MCF 10A (cell line): ENCODE results near the gene AXL. TPM values are rescaled to one million over a fixed set of nuclear protein-coding genes. Genes with fewer than 3 reads are reported as not detected.
A peak's percentile ranks its signal among the peaks of the same experiment; 100 is the strongest.
"Not testable (repeated sequence)": the region's sequence is repeated elsewhere in the genome, so short reads cannot be mapped to it uniquely, and the experiment has no call there.

Experiments used
- BruUV-seq: library from RNA; stranded (reverse); fragments of 400-500 nt; replicated peaks from 2 replicates; lab custom pipeline; 2021; lab: Mats Ljungman, UMichigan
- CTCF ChIA-PET: fragments of 300-600 bp; sonication (Branson Sonifier 250); formaldehyde crosslinking; extraction: SDS; loops from one replicate; lab custom pipeline; 2021; ENCODE audit warnings: antibody characterized with exemption, inconsistent platforms; lab: Yijun Ruan, JAX
- POLR2A ChIA-PET: fragments of 300-600, 350-650 bp; sonication (Branson Sonifier 250); formaldehyde crosslinking; extraction: SDS; loops from one replicate; lab custom pipeline; 2020; ENCODE audit warnings: antibody characterized with exemption, inconsistent platforms; lab: Yijun Ruan, JAX
- DNase-seq: peaks from one replicate; pipeline ENCODE4 v3.0.0-alpha.2; 2018; ENCODE audit not compliant: unreplicated experiment
- H3K27ac Mint-ChIP-seq: one replicate; pipeline ENCODE4 v1.8.0; 2022; ENCODE audit warnings: mild to moderate bottlenecking, low read depth, mixed read lengths; ENCODE audit not compliant: unreplicated experiment
- H3K27me3 Mint-ChIP-seq: one replicate; pipeline ENCODE4 v1.8.0; 2022; ENCODE audit warnings: mixed read lengths; ENCODE audit not compliant: insufficient read depth, unreplicated experiment
- H3K36me3 Mint-ChIP-seq: one replicate; pipeline ENCODE4 v1.8.0; 2022; ENCODE audit warnings: mild to moderate bottlenecking, moderate library complexity, mixed read lengths; ENCODE audit not compliant: insufficient read depth, unreplicated experiment
- H3K4me1 Mint-ChIP-seq: one replicate; pipeline ENCODE4 v1.8.0; 2022; ENCODE audit warnings: mixed read lengths; ENCODE audit not compliant: insufficient read depth, unreplicated experiment
- H3K4me3 Mint-ChIP-seq: one replicate; pipeline ENCODE4 v1.8.0; 2022; ENCODE audit warnings: mild to moderate bottlenecking, moderate library complexity, mixed read lengths; ENCODE audit not compliant: unreplicated experiment
- H3K9me3 Mint-ChIP-seq: one replicate; pipeline ENCODE4 v1.8.0; 2022; ENCODE audit warnings: mixed read lengths; ENCODE audit not compliant: unreplicated experiment
- intact Hi-C: fragments of 100-400 bp; cut with micrococcal nuclease; formaldehyde crosslinking; loops from 2 replicates; pipeline ENCODE4 v1.14.1; 2022
- total RNA-seq: library from RNA; stranded (reverse); gene quantifications from 2 replicates; pipeline ENCODE4 v1.2.3, GENCODE V29; 2022
- TF ChIP-seq, protein P1 (sequence below): fragments of 200-600 bp; IDR thresholded peaks from one replicate; pipeline ENCODE4 v1.8.0; 2022; ENCODE audit warnings: antibody characterized with exemption, mild to moderate bottlenecking; ENCODE audit not compliant: unreplicated experiment

The AXL gene
- total RNA-seq, 1 experiment from 2014 or later: 165 TPM

DNA sequence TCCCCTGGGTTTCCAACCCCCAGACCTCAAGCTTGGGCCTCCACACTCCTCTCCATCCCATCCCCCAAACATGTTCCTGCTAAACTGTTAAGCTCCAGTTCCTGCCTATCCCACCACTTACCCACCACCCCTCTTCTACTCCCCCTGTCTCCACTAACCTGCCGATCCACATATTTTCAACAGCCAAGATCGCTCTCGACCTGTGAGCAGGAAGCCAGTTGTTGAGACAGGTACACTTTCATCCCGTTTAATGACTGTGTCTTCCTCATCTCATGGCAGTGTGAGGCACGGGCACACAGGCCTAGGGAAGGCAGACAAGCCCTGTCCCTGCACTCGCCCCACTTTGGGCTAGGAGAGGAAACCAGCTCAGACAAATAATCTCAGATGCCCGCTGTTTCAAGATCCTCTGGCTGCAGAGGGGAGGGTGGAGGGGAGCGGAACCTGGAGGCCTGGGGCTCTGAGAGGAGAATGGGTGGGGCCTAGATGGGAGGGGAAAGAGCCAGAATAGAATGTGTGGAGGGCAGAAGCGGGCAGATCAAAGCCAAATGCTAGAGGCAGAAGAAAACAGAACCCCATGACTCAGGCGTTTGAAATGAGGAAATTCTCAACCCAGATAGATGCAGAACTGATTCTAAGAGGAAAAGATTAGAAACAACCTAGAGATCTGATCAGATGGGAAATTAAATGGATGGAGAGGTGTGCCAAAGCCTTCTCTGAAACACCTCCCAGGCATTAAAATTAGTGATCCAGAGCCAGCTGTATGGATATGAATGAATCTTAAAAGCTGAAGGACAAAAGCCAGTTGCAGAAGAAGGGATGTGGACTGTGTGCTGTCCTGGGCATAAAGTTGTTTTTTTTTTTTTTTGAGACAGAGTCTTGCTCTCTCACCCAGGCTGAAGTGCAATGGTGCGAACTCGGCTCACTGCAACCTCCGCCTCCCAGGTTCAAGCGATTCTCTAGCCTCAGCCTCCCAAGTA, 42.9 kb upstream of the AXL start:
- peaks cover 11% of the 10 kb centered on the region for H3K4me1 Mint-ChIP-seq
- H3K9me3 Mint-ChIP-seq: no peaks in the 10 kb centered on the region
- DNase-seq: peak; percentile 81
- POLR2A ChIA-PET: interaction anchor here (0.6 to 1.0 kb wide), 6 partner anchors 18 to 457 kb away, joined by 3 to 5 read pairs (median 4); no protein-coding TSS in a partner anchor
- H3K27ac Mint-ChIP-seq: peak overlapping the region; percentile 52
- CTCF ChIA-PET: interaction anchor here (1.2 to 1.3 kb wide), 2 partner anchors 31 to 87 kb away, joined by 3 to 4 read pairs; no protein-coding TSS in a partner anchor
- peaks cover 7% of the 10 kb centered on the region for H3K36me3 Mint-ChIP-seq
- peak overlapping the region; percentile 20 for H3K4me3 Mint-ChIP-seq
- no peaks in the 10 kb centered on the region for H3K27me3 Mint-ChIP-seq
- BruUV-seq: no TSS peak
- TF ChIP-seq, protein P1, sequence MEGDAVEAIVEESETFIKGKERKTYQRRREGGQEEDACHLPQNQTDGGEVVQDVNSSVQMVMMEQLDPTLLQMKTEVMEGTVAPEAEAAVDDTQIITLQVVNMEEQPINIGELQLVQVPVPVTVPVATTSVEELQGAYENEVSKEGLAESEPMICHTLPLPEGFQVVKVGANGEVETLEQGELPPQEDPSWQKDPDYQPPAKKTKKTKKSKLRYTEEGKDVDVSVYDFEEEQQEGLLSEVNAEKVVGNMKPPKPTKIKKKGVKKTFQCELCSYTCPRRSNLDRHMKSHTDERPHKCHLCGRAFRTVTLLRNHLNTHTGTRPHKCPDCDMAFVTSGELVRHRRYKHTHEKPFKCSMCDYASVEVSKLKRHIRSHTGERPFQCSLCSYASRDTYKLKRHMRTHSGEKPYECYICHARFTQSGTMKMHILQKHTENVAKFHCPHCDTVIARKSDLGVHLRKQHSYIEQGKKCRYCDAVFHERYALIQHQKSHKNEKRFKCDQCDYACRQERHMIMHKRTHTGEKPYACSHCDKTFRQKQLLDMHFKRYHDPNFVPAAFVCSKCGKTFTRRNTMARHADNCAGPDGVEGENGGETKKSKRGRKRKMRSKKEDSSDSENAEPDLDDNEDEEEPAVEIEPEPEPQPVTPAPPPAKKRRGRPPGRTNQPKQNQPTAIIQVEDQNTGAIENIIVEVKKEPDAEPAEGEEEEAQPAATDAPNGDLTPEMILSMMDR: no peak
- intact Hi-C loops: no loop called here

DNA sequence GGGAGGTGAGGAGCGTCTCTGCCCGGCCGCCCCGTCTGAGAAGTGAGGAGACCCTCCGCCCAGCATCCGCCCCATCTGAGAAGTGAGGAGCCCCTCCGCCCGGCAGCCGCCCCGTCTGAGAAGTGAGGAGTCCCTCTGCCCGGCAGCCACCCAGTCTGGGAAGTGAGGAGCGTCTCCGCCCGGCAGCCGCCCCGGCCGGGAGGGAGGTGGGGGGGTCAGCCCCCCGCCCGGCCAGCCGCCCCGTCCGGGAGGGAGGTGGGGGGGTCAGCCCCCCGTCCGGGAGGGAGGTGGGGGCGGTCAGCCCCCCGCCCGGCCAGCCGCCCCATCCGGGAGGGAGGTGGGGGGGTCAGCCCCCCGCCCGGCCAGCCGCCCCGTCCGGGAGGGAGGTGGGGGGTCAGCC, 38.9 kb upstream of the AXL start:
- intact Hi-C loops, H3K36me3 Mint-ChIP-seq, H3K9me3 Mint-ChIP-seq, POLR2A ChIA-PET, H3K4me3 Mint-ChIP-seq, H3K27me3 Mint-ChIP-seq, CTCF ChIA-PET, H3K27ac Mint-ChIP-seq, BruUV-seq, DNase-seq: not testable (repeated sequence)
- peaks cover 11% of the 10 kb centered on the region for H3K4me1 Mint-ChIP-seq

DNA sequence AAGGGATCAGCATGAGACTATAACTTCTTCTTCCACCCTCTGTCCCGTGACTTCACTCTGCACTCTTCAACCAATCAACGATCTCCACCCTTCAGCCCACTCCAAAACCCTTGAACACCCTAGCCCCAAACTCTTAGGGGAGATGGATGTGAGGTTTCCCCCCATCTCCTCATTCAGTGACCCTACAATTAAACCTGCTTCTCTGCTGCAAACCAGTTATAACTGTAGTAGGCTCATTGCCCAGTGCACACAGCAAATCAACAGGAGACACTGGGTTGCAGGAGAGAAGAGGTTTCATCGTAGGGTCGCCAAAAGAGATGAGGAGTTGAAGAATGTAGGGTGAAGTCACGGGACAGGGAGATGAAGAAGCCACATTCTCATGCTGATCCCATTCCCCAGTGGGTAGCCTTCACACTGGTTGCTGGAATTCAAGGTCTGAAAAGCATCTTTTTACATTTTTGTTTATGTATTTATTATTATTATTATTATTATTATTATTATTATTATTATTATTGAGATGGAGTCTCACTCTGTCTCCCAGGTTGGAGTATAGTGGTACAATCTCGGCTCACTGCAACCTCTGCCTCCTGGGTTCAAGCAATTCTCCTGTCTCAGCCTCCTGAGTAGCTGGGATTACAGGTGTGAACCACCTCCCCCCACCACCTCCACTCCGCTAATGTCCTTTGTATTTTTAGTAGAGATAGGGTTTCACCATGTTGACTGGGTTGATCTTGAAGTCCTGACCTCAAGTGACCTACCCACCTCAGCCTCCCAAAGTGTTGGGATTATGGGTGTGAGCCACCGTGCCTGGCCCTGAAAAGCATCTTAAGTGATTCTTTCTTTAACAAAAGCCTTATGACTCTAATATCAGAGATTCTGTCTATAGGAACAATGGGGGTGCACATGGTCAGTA, 31.8 kb upstream of the AXL start:
- DNase-seq: no peak
- intact Hi-C loops: no loop called here
- TF ChIP-seq, protein P1: no peak
- ChIA-PET POLR2A (no interaction called here), CTCF (no interaction called here)
- H3K27ac Mint-ChIP-seq: no peak overlapping the region
- H3K4me1 Mint-ChIP-seq: no peaks in the 10 kb centered on the region
- H3K36me3 Mint-ChIP-seq: peaks cover 6% of the 10 kb centered on the region
- BruUV-seq: no TSS peak
- H3K9me3 Mint-ChIP-seq: no peaks in the 10 kb centered on the region
- no peak overlapping the region for H3K4me3 Mint-ChIP-seq
- H3K27me3 Mint-ChIP-seq: peaks cover 29% of the 10 kb centered on the region

DNA sequence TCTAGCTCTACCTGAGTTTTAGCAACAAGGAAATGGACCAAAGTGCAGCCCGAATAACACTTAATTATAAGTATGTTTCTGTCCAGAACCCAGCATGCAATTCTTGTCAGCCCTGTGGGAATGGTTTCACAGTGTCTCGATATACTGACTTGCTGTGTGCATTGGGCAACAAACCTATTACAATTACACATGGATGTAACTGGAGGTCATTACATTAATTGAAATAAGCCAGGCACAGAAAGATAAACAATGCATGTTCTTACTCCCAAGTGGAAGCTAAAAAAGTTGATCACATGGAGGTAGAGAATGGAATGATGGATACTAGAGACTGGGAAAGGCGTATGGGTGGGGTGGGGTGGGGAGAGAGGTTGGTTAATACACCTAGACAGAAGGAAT, 31.1 kb upstream of the AXL start:
- intact Hi-C loops: no loop called here
- Mint-ChIP-seq H3K36me3 (peaks cover 6% of the 10 kb centered on the region), H3K4me1 (no peaks in the 10 kb centered on the region), H3K27me3 (peaks cover 35% of the 10 kb centered on the region), H3K4me3 (no peak overlapping the region), H3K9me3 (no peaks in the 10 kb centered on the region), H3K27ac (no peak overlapping the region)
- POLR2A ChIA-PET: no interaction called here
- CTCF ChIA-PET: no interaction called here
- BruUV-seq: no TSS peak
- DNase-seq: no peak
- TF ChIP-seq, protein P1: no peak
